ENCODE data around the gene CASP9. TPM values are rescaled to one million over a fixed set of nuclear protein-coding genes. Genes with fewer than 3 reads are reported as not detected.
"Not testable (repeated sequence)": the region's sequence is repeated elsewhere in the genome, so short reads cannot be mapped to it uniquely, and the experiment has no call there.

The CASP9 gene
- total RNA-seq, 1 donor from 2014 or later = 22.7 TPM

- no peak for DNase-seq (ENCODE audit: low read depth)
- no peaks in the 10 kb centered on the region for H3K36me3 ChIP-seq (ENCODE audit: control insufficient read depth, insufficient read depth, low read length)
- no peaks in the 10 kb centered on the region for H3K27me3 ChIP-seq (ENCODE audit: control insufficient read depth, insufficient read depth, low read length)
- H3K4me3 ChIP-seq (ENCODE audit: low read depth, low read length) = no peak overlapping the region
- peak; percentile 88 for TF ChIP-seq CTCF (IDR thresholded peaks at IDR 0.05; ENCODE audit: insufficient read depth, low read length, poor library complexity, severe bottlenecking)
Observed at GRCh38 chr1:15501208-15502032, 22.6 kb downstream of the CASP9 start.

GRCh38 chr1:15500184-15501178 lies 23.5 kb downstream of the CASP9 start:
- Histone ChIP-seq H3K27me3 (ENCODE audit: control insufficient read depth, insufficient read depth, low read length) (no peaks in the 10 kb centered on the region), H3K36me3 (ENCODE audit: control insufficient read depth, insufficient read depth, low read length) (no peaks in the 10 kb centered on the region), H3K4me3 (ENCODE audit: low read depth, low read length) (no peak overlapping the region)
- TF ChIP-seq CTCF (IDR thresholded peaks at IDR 0.05; ENCODE audit: insufficient read depth, low read length, poor library complexity, severe bottlenecking) = no peak
- DNase-seq (ENCODE audit: low read depth) = no peak

- Histone ChIP-seq H3K36me3 (ENCODE audit: control insufficient read depth, insufficient read depth, low read length) (no peaks in the 10 kb centered on the region), H3K4me3 (ENCODE audit: low read depth, low read length) (no peak overlapping the region), H3K27me3 (ENCODE audit: control insufficient read depth, insufficient read depth, low read length) (no peaks in the 10 kb centered on the region)
- DNase-seq (ENCODE audit: low read depth) = no peak
- TF ChIP-seq CTCF (IDR thresholded peaks at IDR 0.05; ENCODE audit: insufficient read depth, low read length, poor library complexity, severe bottlenecking) = no peak
Observed at GRCh38 chr1:15493869-15494390, 30.1 kb downstream of the CASP9 start.

GRCh38 chr1:15492596-15492995 lies 31.4 kb downstream of the CASP9 start:
- no peaks in the 10 kb centered on the region for H3K36me3 ChIP-seq (ENCODE audit: control insufficient read depth, insufficient read depth, low read length)
- no peaks in the 10 kb centered on the region for H3K27me3 ChIP-seq (ENCODE audit: control insufficient read depth, insufficient read depth, low read length)
- no peak overlapping the region for H3K4me3 ChIP-seq (ENCODE audit: low read depth, low read length)
- TF ChIP-seq CTCF (IDR thresholded peaks at IDR 0.05; ENCODE audit: insufficient read depth, low read length, poor library complexity, severe bottlenecking) = no peak
- DNase-seq (ENCODE audit: low read depth) = no peak

GRCh38 chr1:15491010-15491409 lies 33.0 kb downstream of the CASP9 start:
- H3K4me3 ChIP-seq (ENCODE audit: low read depth, low read length); H3K27me3 ChIP-seq (ENCODE audit: control insufficient read depth, insufficient read depth, low read length); DNase-seq (ENCODE audit: low read depth); H3K36me3 ChIP-seq (ENCODE audit: control insufficient read depth, insufficient read depth, low read length): not testable (repeated sequence)

Data from kidney epithelial cell (primary cell).